ENCODE data around the gene MARCHF5.

The MARCHF5 gene

GRCh38 chr10:92363498-92363897 lies 72.5 kb downstream of the MARCHF5 start:
- no peaks in the 10 kb centered on the region for H3K27me3 ChIP-seq (ENCODE audit: insufficient read depth, insufficient read length)
- no peaks in the 10 kb centered on the region for H3K4me1 ChIP-seq (ENCODE audit: insufficient read depth, insufficient read length)
- no peaks in the 10 kb centered on the region for H3K36me3 ChIP-seq (ENCODE audit: insufficient read depth, insufficient read length, low read length)
- no peak overlapping the region for H3K4me3 ChIP-seq (ENCODE audit: insufficient read length, low read depth)
- no peak overlapping the region for H3K9ac ChIP-seq (ENCODE audit: insufficient read length, low read depth)
- no peak for DNase-seq (ENCODE audit: low read depth, low spot score)
- no peaks in the 10 kb centered on the region for H3K9me3 ChIP-seq (ENCODE audit: insufficient read depth, low read length)
- TF ChIP-seq SUZ12 (IDR thresholded peaks at IDR 0.05; ENCODE audit: extremely low read depth, insufficient read depth, insufficient read length) (no peak), ZNF274 (IDR thresholded peaks at IDR 0.05; ENCODE audit: low read depth, low read length) (no peak), YY1 (IDR thresholded peaks at IDR 0.05; ENCODE audit: insufficient read depth, insufficient read length) (no peak)

GRCh38 chr10:92366412-92367021 lies 75.5 kb downstream of the MARCHF5 start:
- no peaks in the 10 kb centered on the region for H3K27me3 ChIP-seq (ENCODE audit: insufficient read depth, insufficient read length)
- no peak for DNase-seq (ENCODE audit: low read depth, low spot score)
- H3K9ac ChIP-seq (ENCODE audit: insufficient read length, low read depth), result no peak overlapping the region
- TF ChIP-seq ZNF274 (IDR thresholded peaks at IDR 0.05; ENCODE audit: low read depth, low read length) (no peak), SUZ12 (IDR thresholded peaks at IDR 0.05; ENCODE audit: extremely low read depth, insufficient read depth, insufficient read length) (no peak), YY1 (IDR thresholded peaks at IDR 0.05; ENCODE audit: insufficient read depth, insufficient read length) (no peak)
- no peaks in the 10 kb centered on the region for H3K4me1 ChIP-seq (ENCODE audit: insufficient read depth, insufficient read length)
- no peaks in the 10 kb centered on the region for H3K9me3 ChIP-seq (ENCODE audit: insufficient read depth, low read length)
- H3K4me3 ChIP-seq (ENCODE audit: insufficient read length, low read depth), result no peak overlapping the region
- no peaks in the 10 kb centered on the region for H3K36me3 ChIP-seq (ENCODE audit: insufficient read depth, insufficient read length, low read length)

DNA sequence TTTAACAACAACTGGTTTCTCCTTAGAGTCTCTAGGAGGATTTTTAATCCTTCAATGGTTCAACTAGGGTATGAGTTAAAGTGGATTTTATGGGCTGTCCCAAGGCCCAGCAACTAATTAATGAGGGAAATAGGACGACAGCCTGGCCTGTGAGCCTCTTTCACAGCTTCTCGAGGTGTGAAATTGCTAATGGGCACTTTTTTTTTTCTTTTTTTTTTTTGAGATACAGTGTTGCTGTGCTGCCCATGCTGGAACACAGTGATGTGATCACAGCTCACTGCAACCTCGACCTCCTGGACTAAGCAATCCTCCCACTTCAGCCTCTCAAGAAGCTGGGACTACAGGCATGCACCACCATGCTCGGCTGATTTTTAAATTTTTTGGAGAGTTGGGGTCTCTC lies 87.0 kb downstream of the MARCHF5 start:
- no peak overlapping the region for H3K4me3 ChIP-seq (ENCODE audit: insufficient read length, low read depth)
- H3K9ac ChIP-seq (ENCODE audit: insufficient read length, low read depth), result no peak overlapping the region
- H3K4me1 ChIP-seq (ENCODE audit: insufficient read depth, insufficient read length), result no peaks in the 10 kb centered on the region
- H3K9me3 ChIP-seq (ENCODE audit: insufficient read depth, low read length), result no peaks in the 10 kb centered on the region
- H3K36me3 ChIP-seq (ENCODE audit: insufficient read depth, insufficient read length, low read length), result no peaks in the 10 kb centered on the region
- no peaks in the 10 kb centered on the region for H3K27me3 ChIP-seq (ENCODE audit: insufficient read depth, insufficient read length)
- DNase-seq (ENCODE audit: low read depth, low spot score), result no peak
- TF ChIP-seq ZNF274 (IDR thresholded peaks at IDR 0.05; ENCODE audit: low read depth, low read length), result no peak
- TF ChIP-seq YY1 (IDR thresholded peaks at IDR 0.05; ENCODE audit: insufficient read depth, insufficient read length), result no peak

DNA sequence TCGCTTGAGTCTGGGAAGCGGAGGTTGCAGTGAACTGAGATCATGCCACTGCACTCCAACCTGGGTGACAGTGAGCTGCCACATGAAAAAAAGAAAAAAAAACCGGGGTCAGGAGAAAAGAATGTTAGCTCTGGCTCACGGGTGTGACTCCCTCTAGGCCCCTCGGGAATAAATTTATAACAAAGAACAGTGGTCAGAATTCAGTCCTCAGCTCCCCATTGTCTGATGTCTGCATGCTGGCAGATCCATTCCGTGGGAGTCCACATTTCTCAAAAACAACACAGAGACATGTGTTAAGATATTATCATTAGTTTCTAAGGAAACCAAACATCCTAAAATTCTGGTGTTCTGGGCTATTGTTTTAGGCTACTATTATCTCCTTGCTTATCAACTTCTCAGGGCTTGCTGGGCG lies 90.6 kb downstream of the MARCHF5 start:
- no peaks in the 10 kb centered on the region for H3K27me3 ChIP-seq (ENCODE audit: insufficient read depth, insufficient read length)
- no peak overlapping the region for H3K9ac ChIP-seq (ENCODE audit: insufficient read length, low read depth)
- no peak for DNase-seq (ENCODE audit: low read depth, low spot score)
- TF ChIP-seq ZNF274 (IDR thresholded peaks at IDR 0.05; ENCODE audit: low read depth, low read length), result no peak
- no peak for TF ChIP-seq YY1 (IDR thresholded peaks at IDR 0.05; ENCODE audit: insufficient read depth, insufficient read length)
- no peak for TF ChIP-seq SUZ12 (IDR thresholded peaks at IDR 0.05; ENCODE audit: extremely low read depth, insufficient read depth, insufficient read length)
- no peaks in the 10 kb centered on the region for H3K36me3 ChIP-seq (ENCODE audit: insufficient read depth, insufficient read length, low read length)
- no peaks in the 10 kb centered on the region for H3K4me1 ChIP-seq (ENCODE audit: insufficient read depth, insufficient read length)
- H3K9me3 ChIP-seq (ENCODE audit: insufficient read depth, low read length), result no peaks in the 10 kb centered on the region
- no peak overlapping the region for H3K4me3 ChIP-seq (ENCODE audit: insufficient read length, low read depth)

DNA sequence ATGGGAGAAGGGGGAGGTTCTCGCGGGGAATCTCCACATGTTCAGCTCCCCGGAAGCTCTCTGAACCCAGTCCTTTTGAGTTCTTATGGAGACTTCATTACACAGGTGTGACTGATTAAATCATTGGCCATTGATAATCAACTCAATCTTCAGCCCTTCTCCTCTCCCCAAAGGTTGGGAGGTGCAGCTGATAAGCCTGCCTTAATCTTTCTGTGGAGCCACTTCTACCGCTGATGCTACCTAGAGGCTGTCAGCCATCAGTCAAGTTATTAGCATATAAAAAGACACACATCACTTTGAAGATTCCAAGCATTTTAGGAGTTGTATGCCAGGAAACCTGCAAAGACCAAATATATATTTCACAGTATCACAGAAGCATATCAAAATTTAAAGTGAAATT lies 91.7 kb downstream of the MARCHF5 start:
- Histone ChIP-seq H3K4me1 (ENCODE audit: insufficient read depth, insufficient read length) (no peaks in the 10 kb centered on the region), H3K36me3 (ENCODE audit: insufficient read depth, insufficient read length, low read length) (no peaks in the 10 kb centered on the region), H3K9me3 (ENCODE audit: insufficient read depth, low read length) (no peaks in the 10 kb centered on the region), H3K27me3 (ENCODE audit: insufficient read depth, insufficient read length) (no peaks in the 10 kb centered on the region), H3K9ac (ENCODE audit: insufficient read length, low read depth) (no peak overlapping the region), H3K4me3 (ENCODE audit: insufficient read length, low read depth) (no peak overlapping the region)
- peak; percentile 15 for DNase-seq (ENCODE audit: low read depth, low spot score)
- TF ChIP-seq YY1 (IDR thresholded peaks at IDR 0.05; ENCODE audit: insufficient read depth, insufficient read length) (no peak), ZNF274 (IDR thresholded peaks at IDR 0.05; ENCODE audit: low read depth, low read length) (no peak), SUZ12 (IDR thresholded peaks at IDR 0.05; ENCODE audit: extremely low read depth, insufficient read depth, insufficient read length) (no peak)

GRCh38 chr10:92384741-92385140 lies 93.8 kb downstream of the MARCHF5 start:
- H3K9ac ChIP-seq (ENCODE audit: insufficient read length, low read depth), result no peak overlapping the region
- no peak for DNase-seq (ENCODE audit: low read depth, low spot score)
- H3K4me1 ChIP-seq (ENCODE audit: insufficient read depth, insufficient read length), result no peaks in the 10 kb centered on the region
- TF ChIP-seq ZNF274 (IDR thresholded peaks at IDR 0.05; ENCODE audit: low read depth, low read length) (no peak), YY1 (IDR thresholded peaks at IDR 0.05; ENCODE audit: insufficient read depth, insufficient read length) (no peak), SUZ12 (IDR thresholded peaks at IDR 0.05; ENCODE audit: extremely low read depth, insufficient read depth, insufficient read length) (no peak)
- no peaks in the 10 kb centered on the region for H3K27me3 ChIP-seq (ENCODE audit: insufficient read depth, insufficient read length)
- H3K9me3 ChIP-seq (ENCODE audit: insufficient read depth, low read length), result no peaks in the 10 kb centered on the region
- no peak overlapping the region for H3K4me3 ChIP-seq (ENCODE audit: insufficient read length, low read depth)
- no peaks in the 10 kb centered on the region for H3K36me3 ChIP-seq (ENCODE audit: insufficient read depth, insufficient read length, low read length)

DNA sequence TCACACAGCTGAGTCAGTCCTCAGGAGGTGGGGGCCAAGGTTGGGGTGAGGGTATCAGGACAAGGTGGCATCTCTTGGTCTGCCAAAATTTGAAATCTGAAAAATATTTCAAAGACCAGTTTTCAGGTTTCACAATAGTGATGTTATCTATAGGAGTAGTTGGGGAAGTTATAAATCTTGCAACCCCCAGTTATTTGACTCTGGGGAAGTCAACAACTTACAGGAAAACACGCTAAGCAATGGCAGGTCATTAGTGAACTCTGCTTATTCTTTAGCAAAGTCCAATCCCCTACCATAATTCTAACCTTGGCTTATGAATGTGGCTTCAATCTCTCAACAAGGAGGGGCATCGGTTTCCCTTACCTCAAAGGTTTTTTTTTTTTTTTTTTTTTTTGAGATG lies 94.9 kb downstream of the MARCHF5 start:
- no peak overlapping the region for H3K9ac ChIP-seq (ENCODE audit: insufficient read length, low read depth)
- no peaks in the 10 kb centered on the region for H3K9me3 ChIP-seq (ENCODE audit: insufficient read depth, low read length)
- H3K36me3 ChIP-seq (ENCODE audit: insufficient read depth, insufficient read length, low read length), result no peaks in the 10 kb centered on the region
- no peaks in the 10 kb centered on the region for H3K27me3 ChIP-seq (ENCODE audit: insufficient read depth, insufficient read length)
- no peak for DNase-seq (ENCODE audit: low read depth, low spot score)
- no peak overlapping the region for H3K4me3 ChIP-seq (ENCODE audit: insufficient read length, low read depth)
- TF ChIP-seq YY1 (IDR thresholded peaks at IDR 0.05; ENCODE audit: insufficient read depth, insufficient read length) (no peak), SUZ12 (IDR thresholded peaks at IDR 0.05; ENCODE audit: extremely low read depth, insufficient read depth, insufficient read length) (no peak), ZNF274 (IDR thresholded peaks at IDR 0.05; ENCODE audit: low read depth, low read length) (no peak)
- H3K4me1 ChIP-seq (ENCODE audit: insufficient read depth, insufficient read length), result no peaks in the 10 kb centered on the region

Measured in NT2/D1 (cell line).